HUDEP-2 (cell line): ENCODE data around the gene SPATA31D3.
"Not testable (repeated sequence)": the region's sequence is repeated elsewhere in the genome, so short reads cannot be mapped to it uniquely, and the experiment has no call there.

Experiments
- DNase-seq, 76 experiments: peaks; one replicate each; lab custom pipeline; 2025; ENCODE audit not compliant: unreplicated experiment in 76 of 76; lab: John Stamatoyannopoulos, UW

SPATA31D3 gene

GRCh38 chr9:81943393-81943792, at the start of gene SPATA31D3:
TSS of gene SPATA31D3 (plus strand) at chr9:81943500. CDS start at chr9:81943586, 86 bp downstream.
- not testable (repeated sequence) for DNase-seq

GRCh38 chr9:81893929-81894328, 49.4 kb upstream of the SPATA31D3 start:
- no peak for DNase-seq

GRCh38 chr9:81894891-81895290, 48.4 kb upstream of the SPATA31D3 start:
- DNase-seq, result no peak

GRCh38 chr9:81896070-81896469, 47.2 kb upstream of the SPATA31D3 start:
- DNase-seq, result no peak

- no peak for DNase-seq
Observed at GRCh38 chr9:81898851-81899250, 44.4 kb upstream of the SPATA31D3 start.

GRCh38 chr9:81902196-81902595, 41.1 kb upstream of the SPATA31D3 start:
- DNase-seq, result no peak

GRCh38 chr9:81902626-81903025, 40.7 kb upstream of the SPATA31D3 start:
- no peak for DNase-seq

GRCh38 chr9:81906671-81907070, 36.6 kb upstream of the SPATA31D3 start:
- no peak for DNase-seq

GRCh38 chr9:81912135-81912534, 31.2 kb upstream of the SPATA31D3 start:
- DNase-seq, result no peak

- no peak for DNase-seq
Observed at GRCh38 chr9:81915801-81916505, 27.3 kb upstream of the SPATA31D3 start.

GRCh38 chr9:81918507-81918906, 24.8 kb upstream of the SPATA31D3 start:
- not testable (repeated sequence) for DNase-seq

- not testable (repeated sequence) for DNase-seq
Observed at GRCh38 chr9:81928305-81928704, 15.0 kb upstream of the SPATA31D3 start, which contains the start of gene SPATA31D4. TSS of gene SPATA31D4 (plus strand) at chr9:81928428. CDS start at chr9:81928514, 86 bp downstream.

GRCh38 chr9:81930147-81930546, 13.2 kb upstream of the SPATA31D3 start:
- DNase-seq, result not testable (repeated sequence)

GRCh38 chr9:81933547-81933946, 9.8 kb upstream of the SPATA31D3 start:
- DNase-seq, result not testable (repeated sequence)

GRCh38 chr9:81948650-81949049, 5.3 kb downstream of the SPATA31D3 start:
- not testable (repeated sequence) for DNase-seq

GRCh38 chr9:81953096-81953495, 9.8 kb downstream of the SPATA31D3 start:
- DNase-seq, result no peak

- DNase-seq, result no peak
Observed at GRCh38 chr9:81955625-81956024, 12.3 kb downstream of the SPATA31D3 start.

GRCh38 chr9:81964218-81965171, 21.2 kb downstream of the SPATA31D3 start:
- DNase-seq, result no peak

- DNase-seq, result no peak
Observed at GRCh38 chr9:81968026-81968425, 24.7 kb downstream of the SPATA31D3 start.

GRCh38 chr9:81969971-81970370, 26.7 kb downstream of the SPATA31D3 start:
- no peak for DNase-seq

- DNase-seq, result no peak
Observed at GRCh38 chr9:81971727-81972126, 28.4 kb downstream of the SPATA31D3 start.
